PC-3 (cell line): ENCODE results near the gene CAMTA1.

Experiments used
- EZH2 ChIP-seq: fragments of 300-600 bp; sonication (generic); IDR thresholded peaks from one replicate; pipeline ENCODE4 v1.6.1; 2017; ENCODE audit warnings: antibody characterized with exemption, mild to moderate bottlenecking, low read length; ENCODE audit not compliant: unreplicated experiment
- TF ChIP-seq, protein P1 (sequence below): fragments of 300-600 bp; sonication (generic); conservative IDR thresholded peaks from 2 replicates; pipeline ENCODE4 v1.5.1; 2017; ENCODE audit warnings: antibody characterized with exemption, low read depth, mild to moderate bottlenecking, low read length

DNA sequence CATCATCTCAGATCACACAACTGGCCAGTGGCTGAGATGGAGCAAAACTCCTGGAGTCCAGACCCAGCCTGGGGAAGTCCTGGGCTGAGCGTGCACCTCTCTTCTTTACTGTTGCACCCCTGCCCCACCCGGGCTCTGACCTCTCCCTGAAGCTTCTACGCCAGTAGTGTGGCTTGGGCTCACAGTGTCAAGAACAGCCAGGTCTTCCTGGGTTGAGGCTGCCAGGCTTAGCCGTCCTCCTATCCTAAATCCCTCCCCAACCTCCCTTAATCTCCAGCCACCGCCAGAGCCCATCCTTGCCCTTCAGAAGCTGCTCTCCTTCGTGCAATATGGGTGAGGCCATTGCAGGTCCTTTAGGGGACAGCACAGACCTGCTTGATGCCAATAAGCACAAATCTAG is 586.7 kb downstream of the CAMTA1 start:
- TF ChIP-seq, protein P1, sequence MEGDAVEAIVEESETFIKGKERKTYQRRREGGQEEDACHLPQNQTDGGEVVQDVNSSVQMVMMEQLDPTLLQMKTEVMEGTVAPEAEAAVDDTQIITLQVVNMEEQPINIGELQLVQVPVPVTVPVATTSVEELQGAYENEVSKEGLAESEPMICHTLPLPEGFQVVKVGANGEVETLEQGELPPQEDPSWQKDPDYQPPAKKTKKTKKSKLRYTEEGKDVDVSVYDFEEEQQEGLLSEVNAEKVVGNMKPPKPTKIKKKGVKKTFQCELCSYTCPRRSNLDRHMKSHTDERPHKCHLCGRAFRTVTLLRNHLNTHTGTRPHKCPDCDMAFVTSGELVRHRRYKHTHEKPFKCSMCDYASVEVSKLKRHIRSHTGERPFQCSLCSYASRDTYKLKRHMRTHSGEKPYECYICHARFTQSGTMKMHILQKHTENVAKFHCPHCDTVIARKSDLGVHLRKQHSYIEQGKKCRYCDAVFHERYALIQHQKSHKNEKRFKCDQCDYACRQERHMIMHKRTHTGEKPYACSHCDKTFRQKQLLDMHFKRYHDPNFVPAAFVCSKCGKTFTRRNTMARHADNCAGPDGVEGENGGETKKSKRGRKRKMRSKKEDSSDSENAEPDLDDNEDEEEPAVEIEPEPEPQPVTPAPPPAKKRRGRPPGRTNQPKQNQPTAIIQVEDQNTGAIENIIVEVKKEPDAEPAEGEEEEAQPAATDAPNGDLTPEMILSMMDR, result no peak
- no peak for TF ChIP-seq EZH2
